Cardiac muscle cell (in vitro differentiated cells and primary cell): ENCODE results near the gene UTP11. TPM values are rescaled to one million over a fixed set of nuclear protein-coding genes. Genes with fewer than 3 reads are reported as not detected.

Source experiments
- DNase-seq, 2 donors: peaks; one replicate each; pipeline versions ENCODE4 v3.0.0 to v3.0.0-alpha.2; 2010 to 2017; ENCODE audit warnings: low read depth in 1 of 2, low spot score in 1 of 2
- H3K27ac ChIP-seq: fragments of 200-600 bp; sonication (generic); 2 replicates; pipeline ENCODE4 v1.5.1; 2016
- H3K27me3 ChIP-seq: fragments of 200-600 bp; sonication (generic); 2 replicates; pipeline ENCODE4 v1.6.0; 2016; ENCODE audit warnings: control low read depth
- H3K36me3 ChIP-seq: fragments of 200-600 bp; sonication (generic); 2 replicates; pipeline ENCODE4 v1.5.1; 2016; ENCODE audit warnings: control low read depth
- H3K4me1 ChIP-seq: fragments of 200-600 bp; sonication (generic); 2 replicates; pipeline ENCODE4 v1.8.1; 2017; ENCODE audit warnings: low read depth, mild to moderate bottlenecking, mixed run types
- H3K4me3 ChIP-seq: fragments of 200-600 bp; sonication (generic); 2 replicates; pipeline ENCODE4 v1.5.1; 2016; ENCODE audit warnings: mild to moderate bottlenecking
- H3K9me3 ChIP-seq: fragments of 200-600 bp; sonication (generic); 2 replicates; pipeline ENCODE4 v1.5.1; 2017; ENCODE audit warnings: low read depth, mild to moderate bottlenecking, control low read depth
- CTCF ChIP-seq: IDR thresholded peaks from 2 replicates; pipeline ENCODE4 v1.5.1; 2012; ENCODE audit warnings: low read depth, mild to moderate bottlenecking, low read length
- polyA plus RNA-seq: library from polyadenylated mRNA; unstranded; fragments of >200 nt; fragmentation: Nextera tagmentation; extraction: Ambion mirVana; gene quantifications from 2 replicates; pipeline ENCODE4 v1.2.1, GENCODE V29; 2016
- total RNA-seq: library from RNA; depleted of rRNA; stranded (reverse); fragments of >200 nt; gene quantifications from 2 replicates; pipeline ENCODE4 v1.2.3, GENCODE V29; 2016

UTP11 gene
- total and polyA plus RNA-seq, 2 experiments from 2014 or later: 57.0 to 57.7 TPM

- Histone ChIP-seq H3K27ac (peak overlapping the region; percentile 84), H3K36me3 (no peaks in the 10 kb centered on the region), H3K4me1 (peaks cover 12% of the 10 kb centered on the region), H3K27me3 (no peaks in the 10 kb centered on the region), H3K4me3 (peak overlapping the region; percentile 19), H3K9me3 (no peaks in the 10 kb centered on the region)
- DNase-seq: peak; percentile 65 to 97
- no peak for TF ChIP-seq CTCF
Measured at GRCh38 chr1:37995751-37996345, 16.7 kb upstream of the UTP11 start.

- peaks cover 20% of the 10 kb centered on the region for H3K4me1 ChIP-seq
- no peaks in the 10 kb centered on the region for H3K27me3 ChIP-seq
- no peak for DNase-seq
- no peak overlapping the region for H3K4me3 ChIP-seq
- H3K27ac ChIP-seq: no peak overlapping the region
- TF ChIP-seq CTCF: no peak
- H3K36me3 ChIP-seq: no peaks in the 10 kb centered on the region
- H3K9me3 ChIP-seq: no peaks in the 10 kb centered on the region
Measured at GRCh38 chr1:37997256-37998088, 15.1 kb upstream of the UTP11 start.

GRCh38 chr1:37998089-37998808 is 14.3 kb upstream of the UTP11 start:
- H3K4me1 ChIP-seq: peaks cover 20% of the 10 kb centered on the region
- no peak for TF ChIP-seq CTCF
- H3K27me3 ChIP-seq: no peaks in the 10 kb centered on the region
- H3K9me3 ChIP-seq: no peaks in the 10 kb centered on the region
- H3K36me3 ChIP-seq: no peaks in the 10 kb centered on the region
- no peak overlapping the region for H3K27ac ChIP-seq
- H3K4me3 ChIP-seq: no peak overlapping the region
- no peak for DNase-seq

- DNase-seq: no peak
- Histone ChIP-seq H3K9me3 (no peaks in the 10 kb centered on the region), H3K4me3 (no peak overlapping the region), H3K27ac (peak overlapping the region; percentile 80), H3K4me1 (peaks cover 21% of the 10 kb centered on the region), H3K27me3 (no peaks in the 10 kb centered on the region), H3K36me3 (no peaks in the 10 kb centered on the region)
- TF ChIP-seq CTCF: no peak
Measured at GRCh38 chr1:37998913-37999429, 13.6 kb upstream of the UTP11 start.

GRCh38 chr1:37999430-38000232 is 12.9 kb upstream of the UTP11 start:
- peak overlapping the region; percentile 80 for H3K27ac ChIP-seq
- H3K4me3 ChIP-seq: no peak overlapping the region
- no peaks in the 10 kb centered on the region for H3K9me3 ChIP-seq
- DNase-seq: peak in 1 of 2 donors; percentile 84
- TF ChIP-seq CTCF: no peak
- H3K4me1 ChIP-seq: peaks cover 27% of the 10 kb centered on the region
- H3K27me3 ChIP-seq: no peaks in the 10 kb centered on the region
- H3K36me3 ChIP-seq: no peaks in the 10 kb centered on the region
